GM19372 (cell line): ENCODE data around the gene SPRR4.

ENCODE experiments used
- ATAC-seq: cut with Tn5 transposase; IDR thresholded peaks from one replicate; pipeline ENCODE4 v1.9.1; 2021; ENCODE audit warnings: mild to moderate bottlenecking, low read depth, moderate library complexity; ENCODE audit not compliant: unreplicated experiment

The SPRR4 gene

DNA sequence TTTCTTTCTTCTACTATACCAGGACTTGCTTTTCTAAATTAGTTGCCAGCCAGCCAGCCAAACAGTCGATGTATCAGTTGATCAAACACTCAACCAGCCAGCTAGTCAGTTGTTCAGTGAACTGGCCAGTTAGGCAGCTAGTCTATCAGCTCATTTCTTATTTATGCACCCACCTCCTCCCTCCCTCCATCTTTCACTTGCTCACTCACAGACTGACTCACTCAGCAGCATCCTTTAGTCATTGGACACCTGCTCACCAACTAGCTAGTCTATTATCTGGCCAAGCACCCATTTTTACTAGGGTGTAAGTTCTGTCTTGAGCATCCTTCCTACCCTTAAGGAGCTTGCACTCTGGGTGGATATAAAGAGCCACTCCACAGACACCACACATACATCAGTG, 5.9 kb upstream of the SPRR4 start:
- ATAC-seq, result no peak

GRCh38 chr1:152965853-152966252, 4.6 kb upstream of the SPRR4 start:
- no peak for ATAC-seq

DNA sequence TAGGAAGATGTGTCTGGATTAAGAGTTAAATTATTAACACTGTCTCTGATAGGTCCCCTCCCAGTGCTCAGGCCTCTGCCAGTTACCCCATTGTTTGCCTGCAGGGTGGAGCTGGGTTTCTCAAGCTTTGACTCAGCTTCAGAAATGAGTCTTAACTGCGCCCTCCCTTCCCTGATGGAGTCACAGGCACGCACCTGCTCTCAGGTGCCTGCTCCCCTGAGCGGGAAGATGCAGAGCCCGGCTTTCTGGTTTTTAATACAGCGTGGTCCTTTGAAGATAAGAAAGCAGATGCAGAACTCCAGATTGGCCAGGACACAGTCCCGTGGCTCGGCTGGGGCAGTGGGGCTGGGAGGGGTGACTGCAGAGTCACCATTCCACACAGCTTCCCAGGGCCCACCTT, 3.2 kb upstream of the SPRR4 start:
- no peak for ATAC-seq

- ATAC-seq, result peak; percentile 64
These were observed 2.2 kb upstream of the SPRR4 start for GRCh38 chr1:152968248-152968647.

DNA sequence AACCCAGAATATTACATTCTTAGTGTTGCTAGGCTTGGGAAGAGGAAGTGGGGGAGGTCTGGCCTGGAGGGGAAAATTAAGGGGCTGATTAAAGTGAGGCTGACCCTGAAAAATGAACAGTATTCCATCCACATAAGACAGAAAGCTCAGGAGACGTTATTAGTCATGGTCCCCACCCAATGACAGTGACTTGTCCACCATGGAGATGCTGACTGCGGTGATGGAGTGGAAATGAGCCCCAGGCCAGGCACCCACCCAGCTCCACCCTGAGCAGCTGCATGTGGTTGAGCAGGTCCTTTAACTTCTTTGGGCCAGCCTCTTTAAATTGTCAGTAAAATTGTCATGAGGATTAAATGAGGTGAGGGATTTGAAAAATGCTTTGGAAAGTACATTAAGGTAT, 1.4 kb upstream of the SPRR4 start:
- no peak for ATAC-seq

DNA sequence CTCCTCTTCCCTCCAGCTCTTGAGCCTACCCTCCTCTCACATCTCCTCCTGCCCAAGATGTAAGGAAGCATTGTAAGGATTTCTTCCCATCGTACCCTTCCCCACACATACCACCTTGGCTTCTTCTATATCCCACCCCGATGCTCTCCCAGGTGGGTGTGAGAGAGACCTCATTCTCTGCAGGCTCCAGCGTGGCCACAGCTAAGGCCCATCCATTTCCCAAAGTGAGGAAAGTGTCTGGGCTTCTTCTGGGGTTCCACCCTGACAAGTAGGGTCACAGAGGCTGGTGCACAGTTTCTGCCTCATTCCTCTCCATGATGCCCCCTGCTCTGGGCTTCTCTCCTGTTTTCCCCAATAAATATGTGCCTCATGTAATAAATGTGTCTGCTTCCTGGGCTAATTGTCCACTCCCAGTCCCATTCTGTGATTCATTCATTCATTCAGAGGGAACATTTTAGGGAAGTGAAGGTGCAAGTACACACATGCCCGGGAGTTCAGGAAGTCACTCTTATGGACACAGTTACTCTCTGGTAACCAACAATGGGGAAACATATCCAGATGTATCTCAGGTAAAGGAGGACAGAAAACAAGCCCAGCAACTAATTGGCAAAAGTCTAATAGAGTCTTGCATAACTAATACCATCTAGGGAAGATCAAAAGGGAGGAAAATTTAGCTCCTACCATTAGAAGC, 1.9 kb downstream of the SPRR4 start:
- no peak for ATAC-seq

- ATAC-seq, result no peak
These were observed 6.2 kb downstream of the SPRR4 start for GRCh38 chr1:152976688-152977087.

GRCh38 chr1:152977614-152978013, 7.2 kb downstream of the SPRR4 start:
- no peak for ATAC-seq

GRCh38 chr1:152980676-152981075, 10.2 kb downstream of the SPRR4 start:
- ATAC-seq, result no peak

DNA sequence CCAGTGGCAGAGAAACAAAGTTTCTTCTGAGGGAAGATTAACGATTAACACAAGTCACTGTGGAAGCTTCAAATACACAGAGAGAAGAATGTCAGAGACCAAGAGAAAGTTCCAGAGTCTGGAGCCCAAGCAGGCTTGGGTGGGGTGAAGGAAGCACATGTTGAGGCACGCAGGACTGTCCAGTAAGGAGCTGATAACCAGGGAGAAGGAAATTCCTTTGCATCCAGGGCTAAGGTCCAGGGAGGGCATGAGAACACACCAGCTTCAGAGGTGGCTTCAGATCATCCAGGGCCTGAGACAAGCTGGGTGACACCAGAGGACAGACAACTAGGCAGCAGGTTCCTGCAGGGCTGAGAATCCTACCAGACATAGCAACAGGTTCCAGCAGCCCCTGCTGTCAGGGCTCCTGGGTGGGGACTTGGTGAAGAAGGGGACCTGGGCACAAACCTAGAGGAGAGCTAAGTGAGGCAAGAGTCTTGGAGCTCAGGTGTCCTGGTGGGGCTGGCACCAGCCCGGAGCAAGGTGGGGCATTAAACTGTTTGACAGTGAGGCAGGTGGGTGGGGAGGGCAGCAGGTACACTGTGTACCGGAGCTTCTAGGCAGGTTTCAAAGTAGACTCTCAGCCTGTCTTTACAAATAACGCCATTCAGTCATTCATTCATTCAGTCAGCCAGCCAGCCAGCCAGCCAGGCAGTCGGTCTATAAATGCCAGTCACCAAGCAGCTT, 10.9 kb downstream of the SPRR4 start:
- ATAC-seq, result no peak

DNA sequence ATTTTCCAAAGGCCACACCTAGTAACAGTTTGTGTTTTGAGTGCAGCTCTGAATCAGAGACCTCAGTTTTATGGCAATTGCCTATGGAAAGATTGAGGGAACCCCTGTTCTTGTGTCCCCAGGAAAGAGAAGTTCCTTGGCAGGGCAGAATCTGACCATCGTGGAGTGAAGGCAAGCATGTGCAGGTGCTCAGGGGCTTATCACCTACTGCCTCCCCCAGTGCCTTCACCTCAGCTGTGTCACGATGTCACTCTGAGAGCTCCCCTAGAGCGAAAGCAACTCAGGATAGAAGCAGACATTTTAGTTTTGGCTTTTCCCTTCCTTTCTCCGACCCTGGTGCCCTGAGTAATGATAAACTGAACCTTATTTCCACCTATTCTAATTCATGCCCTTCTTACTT, 11.6 kb downstream of the SPRR4 start:
- no peak for ATAC-seq

DNA sequence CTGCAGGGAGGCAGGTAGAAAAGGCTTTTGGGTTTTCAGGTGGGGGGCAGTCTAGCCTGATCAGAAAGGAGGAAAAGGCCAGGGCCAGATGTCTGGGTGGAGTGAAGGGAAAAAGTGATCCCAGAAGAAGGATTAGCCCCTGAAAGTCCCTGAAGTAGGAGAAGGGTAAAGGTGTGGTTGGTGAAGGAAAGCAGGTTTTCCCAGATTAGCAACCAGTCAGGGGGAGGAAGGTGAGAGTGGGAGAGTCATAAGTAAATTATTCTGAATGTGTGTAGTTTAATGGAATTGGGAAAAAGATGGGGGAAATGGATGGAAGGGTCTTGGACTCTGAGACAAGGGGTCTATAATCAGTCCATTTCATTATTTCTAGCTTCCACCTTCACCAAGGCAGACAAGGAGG, 12.8 kb downstream of the SPRR4 start:
- ATAC-seq, result no peak

GRCh38 chr1:152983743-152984142, 13.3 kb downstream of the SPRR4 start, which contains the start of gene SPRR1A:
TSS of gene SPRR1A (plus strand) at chr1:152984081. CDS start at chr1:152985231, 1,150 bp downstream.
- ATAC-seq, result no peak

GRCh38 chr1:152986578-152986977, 16.1 kb downstream of the SPRR4 start:
- no peak for ATAC-seq

- no peak for ATAC-seq
These were observed 22.7 kb downstream of the SPRR4 start for GRCh38 chr1:152993186-152993585.

- no peak for ATAC-seq
These were observed 25.4 kb downstream of the SPRR4 start for GRCh38 chr1:152995842-152996241.

GRCh38 chr1:152996633-152997400, 26.4 kb downstream of the SPRR4 start:
- no peak for ATAC-seq

DNA sequence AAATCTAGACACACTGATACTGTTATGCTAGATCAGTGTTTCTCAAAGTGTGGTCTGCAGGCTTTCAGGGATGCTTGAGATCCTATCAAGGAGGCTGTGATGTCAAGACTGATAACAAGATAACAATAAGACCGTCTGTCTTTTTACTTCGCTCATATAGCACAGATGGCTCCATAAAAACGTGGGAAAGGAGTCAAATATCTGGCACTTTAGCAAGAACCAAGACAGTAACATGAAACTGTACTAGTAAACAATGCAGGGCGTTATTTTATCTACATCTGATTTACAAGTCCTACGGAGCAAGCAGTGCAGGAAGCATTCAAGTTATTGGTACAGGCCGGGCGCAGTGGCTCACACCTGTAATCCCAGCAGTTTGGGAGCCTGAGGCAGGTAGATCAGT, 27.5 kb downstream of the SPRR4 start:
- ATAC-seq, result no peak

GRCh38 chr1:152998476-152998875, 28.0 kb downstream of the SPRR4 start:
- no peak for ATAC-seq

- ATAC-seq, result no peak
These were observed 29.4 kb downstream of the SPRR4 start for GRCh38 chr1:152999818-153000217.

GRCh38 chr1:153000294-153000693, 29.8 kb downstream of the SPRR4 start:
- no peak for ATAC-seq
